Hepatocyte (in vitro differentiated cells): ENCODE measurements around the gene MMS19.

Source experiments
- CTCF ChIP-seq: fragments of 200-600 bp; sonication (generic); IDR thresholded peaks from 2 replicates; pipeline ENCODE4 v1.5.1; 2016; ENCODE audit warnings: antibody characterized with exemption, mild to moderate bottlenecking; ENCODE audit not compliant: poor library complexity
- EZH2 ChIP-seq: fragments of 200-600 bp; sonication (generic); IDR thresholded peaks from 2 replicates; pipeline ENCODE4 v1.6.1; 2016; ENCODE audit warnings: antibody characterized with exemption, mild to moderate bottlenecking, borderline replicate concordance

GRCh38 chr10:97445357-97445721 is 52.9 kb downstream of the MMS19 start:
- TF ChIP-seq CTCF (no peak), EZH2 (no peak)
